ENCODE results near the gene SMIM26. TPM values are rescaled to one million over a fixed set of nuclear protein-coding genes. Genes with fewer than 3 reads are reported as not detected.

The SMIM26 gene
- total and polyA plus RNA-seq, 2 of the 8 experiments (the other 6 are each of a cell fraction or from before 2014, with no cell fraction given) = 69.8 to 95.0 TPM

- Histone ChIP-seq H4K8ac (ENCODE audit: extremely low read depth, insufficient read depth, low read length) (no peak overlapping the region), H2BK120ac (replicated peaks; ENCODE audit: low read depth, low read length) (no peak overlapping the region), H3K23ac (ENCODE audit: insufficient read length) (no peak overlapping the region), H2AK5ac (ENCODE audit: low read depth, low read length) (no peak overlapping the region), H3K23me2 (ENCODE audit: low read depth, low read length) (no peaks in the 10 kb centered on the region), H2AFZ (ENCODE audit: low read length) (no peak overlapping the region), H4K91ac (replicated peaks; ENCODE audit: insufficient read length, low read length) (no peak overlapping the region), H3K9ac (replicated peaks in 1 of 4; ENCODE audit: extremely low read depth in 1 of 4, low read depth in 3 of 4, low read length in 3 of 4) (no peak overlapping the region), H3K79me1 (ENCODE audit: low read depth, low read length) (no peaks in the 10 kb centered on the region; the same call in 1 of the 2 replicates), H3K4me3 (ENCODE audit: extremely low read depth in 1 of 4, insufficient read depth in 2 of 4, low read depth in 3 of 4, low read length in 4 of 4) (no peak overlapping the region), H2BK12ac (ENCODE audit: low read depth, low read length) (no peak overlapping the region), H3K36me3 (ENCODE audit: control insufficient read depth in 2 of 4, insufficient read depth in 4 of 4, low read length in 3 of 4) (peaks cover 15 to 70% (median 65%) of the 10 kb centered on the region in 4 experiments), H3K56ac (replicated peaks; ENCODE audit: insufficient read length, low read depth, low read length) (no peak overlapping the region), H3K4me1 (replicated peaks in 1 of 4; ENCODE audit: control insufficient read depth in 3 of 4, insufficient read depth in 4 of 4, low read length in 3 of 4) (no peaks in the 10 kb centered on the region), H3K79me2 (ENCODE audit: control insufficient read depth in 1 of 2, insufficient read depth in 2 of 2, low read length in 2 of 2) (no peaks in the 10 kb centered on the region), H3K27ac (ENCODE audit: low read depth, low read length) (no peak overlapping the region), H3K4me2 (ENCODE audit: insufficient read depth in 1 of 2, low read depth in 2 of 2, low read length in 2 of 2) (no peak overlapping the region), H2BK20ac (ENCODE audit: low read length) (no peak overlapping the region), H3K18ac (ENCODE audit: extremely low read depth, low read length) (no peak overlapping the region), H4K20me1 (replicated peaks in 1 of 2; ENCODE audit: control insufficient read depth in 1 of 2, insufficient read depth in 2 of 2, low read length in 2 of 2) (peaks cover 0 to 4% of the 10 kb centered on the region in 2 experiments), H3K4ac (replicated peaks; ENCODE audit: insufficient read length, low read depth, low read length) (no peak overlapping the region), H2BK15ac (ENCODE audit: low read length) (no peak overlapping the region), H3K14ac (ENCODE audit: insufficient read length) (no peak overlapping the region), H2BK5ac (ENCODE audit: low read depth, low read length) (no peak overlapping the region), H4K5ac (ENCODE audit: insufficient read length, low read depth, low read length) (no peak overlapping the region), H3K9me3 (ENCODE audit: insufficient read depth in 2 of 2, low read depth in 1 of 2, low read length in 1 of 2) (no peaks in the 10 kb centered on the region), H3K27me3 (replicated peaks in 1 of 4; ENCODE audit: control insufficient read depth in 3 of 4, extremely low read depth in 1 of 4, insufficient read depth in 3 of 4, low read length in 3 of 4) (no peaks in the 10 kb centered on the region)
- POLR2A ChIA-PET (ENCODE audit: partially characterized antibody) = interaction anchor here (0.6 to 1.5 kb wide), 3 partner anchors 19 to 774 kb away, joined by 3 to 4 read pairs (median 4); no protein-coding TSS in a partner anchor
- no peak for FAIRE-seq
- no peak for DNase-seq (ENCODE audit: low read depth in 1 of 2, low spot score in 2 of 2)
- WGBS, 2 experiments (ENCODE audit: extremely low coverage in 1 of 2, insufficient coverage in 1 of 2, insufficient read length in 1 of 2, insufficient replicate concordance in 2 of 2, low coverage in 1 of 2, low lambda C conversion rate in 2 of 2, missing lambda C conversion rate in 1 of 2) = 93% methylated on average over 2 of the region's 2 CpGs; no CpG with 5 or more reads in 1 of the 2 experiments
- no peak for TF ChIP-seq SIRT6 (IDR thresholded peaks at IDR 0.05; ENCODE audit: low read length)
- CTCF ChIA-PET (ENCODE audit: partially characterized antibody) = interaction anchor here (1.3 to 1.7 kb wide), 2 partner anchors 13 to 21 kb away, joined by 3 to 6 read pairs; partner anchors contain the start of gene SEC23B
Observed at GRCh38 chr20:18527836-18528235, 39.4 kb upstream of the SMIM26 start.

Data from H1 (cell line).